Breast epithelium (tissue), 3 donors: Measurements from ENCODE around the gene PEX16.

ENCODE experiments used
- CTCF ChIP-seq, 3 donors: fragments of 450-650 bp; IDR thresholded peaks; one replicate each; pipeline ENCODE4 v1.5.1; 2016 to 2017; ENCODE audit warnings: antibody characterized with exemption in 3 of 3, mild to moderate bottlenecking in 3 of 3, moderate library complexity in 3 of 3
- POLR2A ChIP-seq: fragments of 450-650 bp; IDR thresholded peaks from one replicate; pipeline ENCODE4 v1.6.1; 2016; ENCODE audit warnings: antibody characterized with exemption, mild to moderate bottlenecking, moderate library complexity
- POLR2AphosphoS5 ChIP-seq, 3 donors: sonication (generic); formaldehyde crosslinking; IDR thresholded peaks; one replicate each; pipeline ENCODE4 v1.6.1; 2017; ENCODE audit warnings: antibody characterized with exemption in 3 of 3

GRCh38 chr11:45881708-45882368 lies 35.8 kb downstream of the PEX16 start:
- no peak for TF ChIP-seq POLR2A
- no peak for TF ChIP-seq CTCF (IDR thresholded peaks at IDR 0.05)
- TF ChIP-seq POLR2AphosphoS5 (IDR thresholded peaks at IDR 0.05) = no peak
